ENCODE measurements around the gene TCFL5.
A peak's percentile ranks its signal among the peaks of the same experiment; 100 is the strongest.

TCFL5 gene

GRCh38 chr20:62794007-62794724, 67.5 kb downstream of the TCFL5 start:
- DNase-seq = peak; percentile 56

DNA sequence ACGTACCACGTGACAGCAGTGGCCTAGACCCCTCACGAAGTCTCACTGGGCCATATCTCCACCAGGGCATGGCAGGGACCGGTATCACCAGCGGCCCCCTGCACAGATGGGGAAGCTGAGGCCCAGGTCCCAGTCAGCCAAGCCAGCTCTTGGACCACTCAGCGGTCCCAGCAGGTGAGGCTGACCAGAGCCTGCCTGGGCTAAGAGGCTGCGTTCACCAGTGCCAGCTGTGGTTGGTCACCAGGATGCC, 67.9 kb downstream of the TCFL5 start:
- no peak for DNase-seq

GRCh38 chr20:62792940-62793756, 68.5 kb downstream of the TCFL5 start:
- no peak for DNase-seq

DNA sequence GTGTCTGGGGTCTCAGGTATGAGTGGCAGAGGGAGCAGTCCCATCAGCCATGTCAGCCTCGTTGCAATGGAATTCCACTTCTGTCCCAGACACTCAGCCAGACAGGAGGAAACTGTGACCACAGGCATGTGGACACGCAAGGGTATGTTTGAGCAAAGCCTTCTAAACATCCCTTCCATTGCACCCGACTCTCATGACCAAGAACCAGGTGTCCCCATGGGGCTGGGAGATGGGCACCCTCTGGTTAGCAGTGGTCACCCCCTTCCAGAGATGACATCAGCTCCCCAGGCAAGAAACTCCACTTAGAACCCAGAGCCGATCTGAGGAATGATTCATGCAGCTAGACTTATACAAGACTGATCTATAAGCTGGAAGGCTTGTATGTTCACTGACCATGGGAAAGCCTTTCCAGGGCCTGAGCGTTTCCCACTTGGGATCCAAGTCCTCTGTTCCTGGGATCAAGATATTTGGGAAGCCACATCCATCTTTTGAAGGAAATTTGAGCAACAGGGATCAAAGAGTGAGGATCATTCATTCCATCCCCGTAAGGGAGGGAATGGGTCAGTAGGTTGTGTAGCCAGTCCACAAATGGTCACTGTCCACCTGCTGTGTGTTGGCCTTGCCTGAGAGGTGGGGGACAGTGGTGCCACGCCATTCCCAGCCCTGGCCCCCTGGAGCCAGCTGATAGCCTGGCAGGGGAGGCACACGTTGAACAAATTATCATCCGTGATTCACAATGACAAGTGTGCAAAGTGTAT, 69.3 kb downstream of the TCFL5 start:
- DNase-seq = no peak

DNA sequence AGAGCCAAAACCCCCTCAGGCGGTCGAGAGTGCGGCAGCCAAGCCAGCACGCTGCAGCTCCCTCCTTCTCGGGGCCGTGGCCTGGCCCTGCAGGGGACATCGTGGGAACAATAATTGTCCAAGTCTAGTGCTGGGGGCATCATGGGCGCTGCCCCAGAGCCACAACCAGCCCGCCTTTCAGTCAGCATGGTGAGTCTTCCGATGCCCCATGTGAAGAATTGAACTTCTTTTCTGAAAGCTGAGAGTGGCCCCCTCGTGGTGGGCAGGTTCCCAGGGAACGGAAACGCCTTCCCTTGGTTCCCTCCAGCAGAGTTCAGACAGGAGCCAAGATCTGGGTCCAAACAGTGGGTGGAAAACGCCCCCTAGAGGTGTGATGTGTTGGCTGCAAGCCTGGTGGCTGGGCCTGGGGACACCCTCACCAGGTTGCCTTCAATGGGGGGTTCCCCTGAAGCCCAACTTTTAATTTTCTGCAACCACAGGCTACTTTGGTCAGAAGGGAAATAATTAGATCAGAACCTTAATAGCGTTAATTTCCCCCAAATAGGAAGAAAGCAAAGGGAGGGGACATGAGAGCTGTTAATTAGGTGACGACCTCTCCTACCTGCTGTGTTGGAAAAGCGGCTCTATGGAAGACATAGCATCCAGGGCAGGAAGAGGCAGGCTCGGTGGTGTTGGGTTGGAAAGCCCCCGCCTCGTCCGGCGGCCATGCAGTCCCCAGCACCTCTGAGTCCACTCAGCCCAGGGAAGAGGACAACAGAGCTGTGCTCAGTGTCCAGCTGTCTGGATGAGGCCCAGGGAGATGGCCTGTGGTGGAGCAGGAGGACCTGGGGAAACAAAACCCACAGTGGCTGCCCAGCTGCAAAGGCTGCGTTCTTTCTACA, 70.1 kb downstream of the TCFL5 start:
- peak; percentile 91 for DNase-seq
